ENCODE measurements around the gene FABP3. TPM values are rescaled to one million over a fixed set of nuclear protein-coding genes. Genes with fewer than 3 reads are reported as not detected.

Gene FABP3
- total and polyA plus RNA-seq, 2 of the 4 experiments (the other 2 are of a cell fraction): 4.8 to 8.6 TPM

DNA sequence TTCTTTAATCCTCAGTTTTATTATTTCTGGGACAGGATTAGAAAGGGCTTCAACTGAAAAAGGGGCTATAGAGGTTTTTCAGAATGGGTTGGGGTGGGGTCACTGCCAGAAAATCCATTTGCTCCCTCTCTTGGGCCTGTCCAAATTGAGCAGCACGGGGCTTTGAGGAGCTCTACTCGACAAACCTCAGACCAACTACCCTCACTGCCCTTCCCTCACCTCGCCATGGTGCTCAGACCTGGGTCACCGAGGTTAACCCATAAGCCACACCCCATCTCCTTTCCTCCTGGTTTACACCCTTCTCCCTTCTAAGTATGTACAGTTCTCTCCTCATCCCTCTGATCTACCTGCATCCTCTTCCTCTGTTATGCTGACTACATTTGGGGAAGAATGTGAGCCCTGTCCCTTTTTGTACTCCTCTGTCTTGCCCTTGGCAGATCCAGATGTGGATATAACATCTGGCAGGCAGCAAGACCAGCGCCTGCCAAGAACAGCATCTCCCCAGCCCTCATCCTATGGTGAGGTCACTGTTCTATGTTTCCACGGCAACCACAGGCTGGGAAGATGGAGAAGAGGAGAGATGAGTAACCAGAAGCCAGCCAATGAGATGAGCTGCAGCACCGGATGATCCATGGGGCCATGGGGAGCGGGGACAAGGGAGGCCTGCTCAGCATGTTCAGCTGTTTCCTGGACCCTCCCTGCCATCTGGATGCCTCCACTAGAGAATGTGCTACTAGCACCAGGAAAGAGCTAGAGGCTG is 3.7 kb upstream of the FABP3 start:
- peak overlapping the region in 1 of 2 experiments; percentile 41; a peak in 1 of 4 replicates for H4K8ac ChIP-seq (ENCODE audit: low read depth in 2 of 2, low read length in 2 of 2)
- no peak overlapping the region for H3K4me2 ChIP-seq (ENCODE audit: low read depth, low read length)
- no peak overlapping the region for H2BK5ac ChIP-seq (ENCODE audit: low read depth, low read length, poor library complexity, severe bottlenecking)
- peak overlapping the region; percentile 31; the same call in 1 of the 2 replicates for H2AK5ac ChIP-seq (ENCODE audit: low read depth, low read length)
- dilution Hi-C loops (cut with HindIII; ENCODE audit: low sequenced_read_pairs, unreplicated experiment) (no loop called here), in situ Hi-C loops (cut with MboI; ENCODE audit: low sequenced_read_pairs) (no loop called here), intact Hi-C loops (cut with micrococcal nuclease) (no loop called here)
- peak overlapping the region; percentile 41; the same call in 1 of the 2 replicates for H2BK120ac ChIP-seq (ENCODE audit: low read depth, low read length)
- no peaks in the 10 kb centered on the region for H3K79me1 ChIP-seq (ENCODE audit: low read depth in 1 of 2, low read length in 2 of 2)
- H3K9me1 ChIP-seq (ENCODE audit: insufficient read depth, low read length): peaks cover 7% of the 10 kb centered on the region
- H3K18ac ChIP-seq (ENCODE audit: low read depth, low read length): no peak overlapping the region
- no TSS peak for BruUV-seq (replicated peaks)
- H3K23ac ChIP-seq (ENCODE audit: low read depth, low read length): no peak overlapping the region
- peaks cover 7% of the 10 kb centered on the region for H3K4me1 ChIP-seq (ENCODE audit: control insufficient read depth, insufficient read depth, low read length)
- H3K56ac ChIP-seq (ENCODE audit: extremely low read depth, insufficient read depth, low read length): no peak overlapping the region
- no peak overlapping the region; the same call in 2 of the 3 replicates for H2BK15ac ChIP-seq (ENCODE audit: low read depth, low read length)
- no peak overlapping the region for H3K9ac ChIP-seq (ENCODE audit: low read depth, low read length)
- H4K20me1 ChIP-seq (ENCODE audit: insufficient read depth, low read length): no peaks in the 10 kb centered on the region
- peak overlapping the region; percentile 14; the same call in 1 of the 2 replicates for H3K4ac ChIP-seq (ENCODE audit: low read depth, low read length)
- DNase-seq (peak; percentile 98), ATAC-seq (ENCODE audit: low read depth) (peak; percentile 85)
- no peaks in the 10 kb centered on the region for H3K9me3 ChIP-seq (ENCODE audit: control insufficient read depth, insufficient read depth, low read length)
- H4K5ac ChIP-seq (ENCODE audit: low read depth, low read length): no peak overlapping the region
- H3K36me3 ChIP-seq (ENCODE audit: control insufficient read depth, insufficient read depth, low read length): no peaks in the 10 kb centered on the region
- no peaks in the 10 kb centered on the region for H3K27me3 ChIP-seq (ENCODE audit: control insufficient read depth, insufficient read depth, low read length)
- no peak overlapping the region for H3K14ac ChIP-seq (replicated peaks; ENCODE audit: low read depth, low read length)
- H2AK9ac ChIP-seq (replicated peaks; ENCODE audit: low read depth, low read length, poor library complexity): no peak overlapping the region
- H2AFZ ChIP-seq (replicated peaks; ENCODE audit: low read length, poor library complexity): peak overlapping the region; percentile 89
- H3K4me3 ChIP-seq (ENCODE audit: insufficient read depth, low read depth, low read length): no peak overlapping the region
- H4K91ac ChIP-seq (ENCODE audit: insufficient read depth, low read depth, low read length): no peak overlapping the region
- ChIA-PET POLR2A (ENCODE audit: unreplicated experiment) (no interaction called here), CTCF (interaction anchor here (0.7 kb wide), 1 partner anchor 45 kb away, joined by 3 read pairs; no protein-coding TSS in a partner anchor)
- WGBS, 2 experiments (ENCODE audit: extremely low coverage in 2 of 2, insufficient read length in 1 of 2): 13% methylated on average over 3 of the region's 8 CpGs; no CpG with 5 or more reads in 1 of the 2 experiments
- no peak overlapping the region for H3K27ac ChIP-seq (ENCODE audit: insufficient read depth, low read length)
- H2BK20ac ChIP-seq (ENCODE audit: low read depth, low read length): peak overlapping the region; percentile 13; the same call in 1 of the 2 replicates
- TF ChIP-seq MXI1 (IDR thresholded peaks at IDR 0.05; ENCODE audit: borderline replicate concordance, low read depth, low read length): no peak
- no peak for TF ChIP-seq NFE2L2 (IDR thresholded peaks at IDR 0.05; ENCODE audit: low read depth, low read length)
- peak; percentile 98 for TF ChIP-seq RCOR1 (IDR thresholded peaks at IDR 0.05; ENCODE audit: insufficient replicate concordance, low read length)
- no peak; the same call in 1 of the 2 replicates for TF ChIP-seq BHLHE40 (IDR thresholded peaks at IDR 0.05; ENCODE audit: low read depth, low read length)
- TF ChIP-seq, protein P1, sequence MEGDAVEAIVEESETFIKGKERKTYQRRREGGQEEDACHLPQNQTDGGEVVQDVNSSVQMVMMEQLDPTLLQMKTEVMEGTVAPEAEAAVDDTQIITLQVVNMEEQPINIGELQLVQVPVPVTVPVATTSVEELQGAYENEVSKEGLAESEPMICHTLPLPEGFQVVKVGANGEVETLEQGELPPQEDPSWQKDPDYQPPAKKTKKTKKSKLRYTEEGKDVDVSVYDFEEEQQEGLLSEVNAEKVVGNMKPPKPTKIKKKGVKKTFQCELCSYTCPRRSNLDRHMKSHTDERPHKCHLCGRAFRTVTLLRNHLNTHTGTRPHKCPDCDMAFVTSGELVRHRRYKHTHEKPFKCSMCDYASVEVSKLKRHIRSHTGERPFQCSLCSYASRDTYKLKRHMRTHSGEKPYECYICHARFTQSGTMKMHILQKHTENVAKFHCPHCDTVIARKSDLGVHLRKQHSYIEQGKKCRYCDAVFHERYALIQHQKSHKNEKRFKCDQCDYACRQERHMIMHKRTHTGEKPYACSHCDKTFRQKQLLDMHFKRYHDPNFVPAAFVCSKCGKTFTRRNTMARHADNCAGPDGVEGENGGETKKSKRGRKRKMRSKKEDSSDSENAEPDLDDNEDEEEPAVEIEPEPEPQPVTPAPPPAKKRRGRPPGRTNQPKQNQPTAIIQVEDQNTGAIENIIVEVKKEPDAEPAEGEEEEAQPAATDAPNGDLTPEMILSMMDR (conservative IDR thresholded peaks at IDR 0.05; ENCODE audit: low read depth, low read length): no peak
- TF ChIP-seq CHD1 (IDR thresholded peaks at IDR 0.05; ENCODE audit: low read depth, low read length): no peak
- no peak for TF ChIP-seq SMC3 (IDR thresholded peaks at IDR 0.05; ENCODE audit: low read depth, low read length)
- TF ChIP-seq, protein P2, sequence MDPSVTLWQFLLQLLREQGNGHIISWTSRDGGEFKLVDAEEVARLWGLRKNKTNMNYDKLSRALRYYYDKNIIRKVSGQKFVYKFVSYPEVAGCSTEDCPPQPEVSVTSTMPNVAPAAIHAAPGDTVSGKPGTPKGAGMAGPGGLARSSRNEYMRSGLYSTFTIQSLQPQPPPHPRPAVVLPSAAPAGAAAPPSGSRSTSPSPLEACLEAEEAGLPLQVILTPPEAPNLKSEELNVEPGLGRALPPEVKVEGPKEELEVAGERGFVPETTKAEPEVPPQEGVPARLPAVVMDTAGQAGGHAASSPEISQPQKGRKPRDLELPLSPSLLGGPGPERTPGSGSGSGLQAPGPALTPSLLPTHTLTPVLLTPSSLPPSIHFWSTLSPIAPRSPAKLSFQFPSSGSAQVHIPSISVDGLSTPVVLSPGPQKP (IDR thresholded peaks at IDR 0.05; ENCODE audit: borderline replicate concordance, low read depth, low read length): no peak
- TF ChIP-seq RAD21 (IDR thresholded peaks at IDR 0.05; ENCODE audit: low read length): no peak
- no peak for TF ChIP-seq RFX5 (IDR thresholded peaks at IDR 0.05; ENCODE audit: low read depth, low read length)
- peak; percentile 33; the same call in 1 of the 2 replicates for TF ChIP-seq MAFK (IDR thresholded peaks at IDR 0.05; ENCODE audit: low read depth, low read length)
- peak; percentile 69; the same call in 1 of the 2 replicates for TF ChIP-seq MAZ (IDR thresholded peaks at IDR 0.05; ENCODE audit: borderline replicate concordance, low read depth, low read length)
- TF ChIP-seq CEBPB (IDR thresholded peaks at IDR 0.05; ENCODE audit: low read depth, low read length): no peak

Measured in IMR-90 (cell line).